Activated CD8-positive, alpha-beta T cell treated with anti-CD3 and anti-CD28 coated beads, Interleukin-2, amount 10 ng/mL, durations not matched to agents 7 days and 5 days (primary cell): ENCODE results near the gene LRFN5. TPM values are rescaled to one million over a fixed set of nuclear protein-coding genes. Genes with fewer than 3 reads are reported as not detected.
"Not testable (repeated sequence)": the region's sequence is repeated elsewhere in the genome, so short reads cannot be mapped to it uniquely, and the experiment has no call there.

ENCODE experiments used
- ATAC-seq: fragments of 150-1000 bp; cut with Tn5 transposase; one replicate; pipeline ENCODE4 v1.10.0; 2021; ENCODE audit warnings: moderate library complexity
- CTCF ChIA-PET: fragments of 350-600 bp; sonication (Branson Sonifier 250); formaldehyde crosslinking; loops from one replicate; lab custom pipeline; 2021; ENCODE audit warnings: antibody characterized with exemption; lab: Charles Lee
- POLR2A ChIA-PET: fragments of 350-600 bp; sonication (Branson Sonifier 250); formaldehyde crosslinking; loops from one replicate; lab custom pipeline; 2021; ENCODE audit warnings: antibody characterized with exemption; lab: Charles Lee
- DNase-seq: peaks from one replicate; pipeline ENCODE4 v3.0.0-alpha.2; 2020
- H3K27ac Mint-ChIP-seq: one replicate; pipeline ENCODE4 v1.8.0; 2021; ENCODE audit warnings: mild to moderate bottlenecking, mixed read lengths
- H3K27me3 Mint-ChIP-seq: one replicate; pipeline ENCODE4 v1.8.0; 2021; ENCODE audit warnings: low read depth, mixed read lengths
- H3K36me3 Mint-ChIP-seq: one replicate; pipeline ENCODE4 v1.8.0; 2021; ENCODE audit warnings: low read depth, mixed read lengths
- H3K4me1 Mint-ChIP-seq: one replicate; pipeline ENCODE4 v1.8.0; 2021; ENCODE audit warnings: low read depth, mixed read lengths
- H3K4me3 Mint-ChIP-seq: one replicate; pipeline ENCODE4 v1.8.0; 2021; ENCODE audit warnings: mild to moderate bottlenecking, mixed read lengths
- H3K9me3 Mint-ChIP-seq: one replicate; pipeline ENCODE4 v1.8.0; 2022; ENCODE audit warnings: mixed read lengths; ENCODE audit not compliant: insufficient read depth
- total RNA-seq, 2 experiments: library from RNA; stranded (reverse); gene quantifications; one replicate each; pipeline ENCODE4 v1.2.3, GENCODE V29; 2021

The LRFN5 gene
- total RNA-seq, 2 experiments from 2014 or later = not detected

DNA sequence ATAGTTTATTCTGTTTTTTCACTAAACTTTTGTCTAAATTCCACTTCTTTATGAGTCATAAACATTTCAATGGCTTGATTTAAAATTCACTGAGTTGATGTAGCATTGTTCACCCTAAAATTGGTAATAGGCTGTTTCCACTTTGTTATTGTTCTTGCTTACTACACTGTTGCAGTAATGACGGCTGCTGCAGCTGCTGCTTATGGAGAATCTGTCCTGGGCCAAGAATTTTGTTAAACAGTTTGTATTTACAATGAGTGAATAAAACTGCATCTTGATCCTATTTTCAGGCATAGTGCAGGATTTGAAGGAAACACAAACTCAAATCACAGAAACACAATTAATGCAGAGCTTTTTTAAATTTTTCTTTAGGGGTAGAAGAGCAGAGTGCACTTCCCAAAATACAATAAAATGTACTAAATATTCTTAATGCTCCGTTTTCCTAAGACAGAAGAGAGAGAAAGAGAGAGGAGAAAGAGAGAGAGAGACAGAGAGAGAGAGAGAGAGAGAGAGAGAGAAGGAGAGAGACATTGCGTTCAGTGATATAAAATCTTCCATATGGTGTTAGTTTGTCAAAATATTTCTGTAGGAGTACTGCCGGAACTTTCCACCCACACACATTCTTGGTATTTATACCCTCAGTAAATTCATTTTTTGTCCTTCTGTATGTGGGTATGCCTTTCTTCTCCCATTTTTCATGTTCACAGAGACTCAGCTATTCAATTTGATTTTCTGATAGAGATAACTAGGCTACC lies 266.4 kb downstream of the LRFN5 start:
- ChIA-PET CTCF (no interaction called here), POLR2A (no interaction called here)
- Mint-ChIP-seq H3K27ac (no peak overlapping the region), H3K27me3 (no peaks in the 10 kb centered on the region), H3K36me3 (no peaks in the 10 kb centered on the region), H3K9me3 (no peaks in the 10 kb centered on the region), H3K4me3 (no peak overlapping the region), H3K4me1 (no peaks in the 10 kb centered on the region)
- ATAC-seq (no peak), DNase-seq (no peak)

DNA sequence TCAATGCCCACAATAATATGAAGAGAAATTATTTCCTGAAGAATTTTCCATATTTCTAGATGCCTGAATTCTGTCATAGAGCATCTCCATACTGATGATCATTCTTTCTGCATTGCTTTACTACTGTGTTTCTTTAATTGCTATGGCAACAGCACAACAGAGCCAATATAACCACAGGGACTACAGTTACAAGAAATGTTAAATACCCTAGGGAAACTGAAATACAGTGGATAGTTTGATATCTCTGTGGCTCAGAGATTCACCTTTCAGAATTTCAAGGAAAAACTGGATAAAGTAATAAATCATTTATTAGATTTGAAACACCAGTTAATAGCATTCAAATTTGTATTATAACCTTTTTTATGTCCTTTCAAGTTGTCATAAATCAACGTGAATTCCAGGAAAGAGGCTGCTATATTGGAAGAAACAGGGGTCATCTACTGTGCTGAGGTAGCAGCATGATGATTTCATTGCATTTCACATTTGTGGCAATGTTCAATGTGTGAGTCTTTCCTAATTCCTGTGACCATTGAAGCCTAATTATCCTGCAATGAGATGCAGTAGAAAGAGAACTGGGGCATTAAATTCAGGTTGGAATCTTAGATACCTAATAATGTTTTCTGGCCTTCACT lies 267.1 kb downstream of the LRFN5 start:
- DNase-seq = no peak
- no peaks in the 10 kb centered on the region for H3K4me1 Mint-ChIP-seq
- H3K27me3 Mint-ChIP-seq = no peaks in the 10 kb centered on the region
- H3K4me3 Mint-ChIP-seq = no peak overlapping the region
- CTCF ChIA-PET = no interaction called here
- POLR2A ChIA-PET = no interaction called here
- no peaks in the 10 kb centered on the region for H3K9me3 Mint-ChIP-seq
- H3K36me3 Mint-ChIP-seq = no peaks in the 10 kb centered on the region
- ATAC-seq = no peak
- no peak overlapping the region for H3K27ac Mint-ChIP-seq

DNA sequence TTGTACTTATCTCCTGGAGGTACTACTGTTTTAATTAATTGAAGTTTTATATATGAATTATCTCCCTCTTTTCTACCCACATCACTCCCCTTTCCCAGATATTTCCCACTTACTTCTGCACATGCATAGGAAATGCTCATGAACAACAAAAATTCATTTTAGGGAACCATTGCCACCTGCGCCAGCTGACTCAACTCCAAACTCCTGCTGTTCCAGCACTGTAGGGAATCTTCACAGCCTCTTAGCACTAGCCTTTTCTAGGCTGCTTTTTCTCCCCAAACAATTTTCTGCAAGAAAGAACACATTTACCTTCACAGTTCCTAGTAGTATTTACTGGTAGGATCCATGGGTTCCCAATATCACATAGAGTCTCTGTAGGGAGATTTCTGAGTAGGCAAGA lies 268.4 kb downstream of the LRFN5 start:
- no peaks in the 10 kb centered on the region for H3K9me3 Mint-ChIP-seq

DNA sequence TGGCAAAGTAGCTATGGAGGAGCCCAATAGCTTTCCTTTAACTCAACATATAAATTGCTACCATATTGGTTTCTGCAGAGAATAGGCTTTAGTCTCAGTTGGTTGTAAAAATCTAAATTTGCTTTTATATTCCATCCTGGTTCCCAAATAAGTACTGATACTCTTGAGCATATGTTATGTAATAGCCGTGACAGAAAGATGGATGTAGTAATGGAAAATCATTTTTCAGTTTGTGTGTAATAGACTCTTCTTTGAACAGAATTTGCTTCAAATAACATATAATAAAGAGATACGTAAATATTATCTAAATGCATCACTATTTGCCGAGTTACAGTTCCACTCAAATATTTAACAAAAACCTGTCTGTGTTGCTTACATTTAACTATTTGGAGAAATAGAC lies 271.6 kb downstream of the LRFN5 start:
- no peaks in the 10 kb centered on the region for H3K36me3 Mint-ChIP-seq
- ATAC-seq = no peak
- no peak overlapping the region for H3K4me3 Mint-ChIP-seq
- ChIA-PET CTCF (no interaction called here), POLR2A (no interaction called here)
- no peaks in the 10 kb centered on the region for H3K4me1 Mint-ChIP-seq
- H3K27me3 Mint-ChIP-seq = no peaks in the 10 kb centered on the region
- DNase-seq = no peak
- H3K27ac Mint-ChIP-seq = no peak overlapping the region
- no peaks in the 10 kb centered on the region for H3K9me3 Mint-ChIP-seq

More for the DNA sequence above, 268.4 kb downstream of the LRFN5 start:
- ATAC-seq = no peak
- Mint-ChIP-seq H3K27me3 (no peaks in the 10 kb centered on the region), H3K27ac (no peak overlapping the region), H3K4me3 (no peak overlapping the region), H3K36me3 (no peaks in the 10 kb centered on the region), H3K4me1 (no peaks in the 10 kb centered on the region)
- DNase-seq = no peak
- CTCF ChIA-PET = no interaction called here
- POLR2A ChIA-PET = no interaction called here

DNA sequence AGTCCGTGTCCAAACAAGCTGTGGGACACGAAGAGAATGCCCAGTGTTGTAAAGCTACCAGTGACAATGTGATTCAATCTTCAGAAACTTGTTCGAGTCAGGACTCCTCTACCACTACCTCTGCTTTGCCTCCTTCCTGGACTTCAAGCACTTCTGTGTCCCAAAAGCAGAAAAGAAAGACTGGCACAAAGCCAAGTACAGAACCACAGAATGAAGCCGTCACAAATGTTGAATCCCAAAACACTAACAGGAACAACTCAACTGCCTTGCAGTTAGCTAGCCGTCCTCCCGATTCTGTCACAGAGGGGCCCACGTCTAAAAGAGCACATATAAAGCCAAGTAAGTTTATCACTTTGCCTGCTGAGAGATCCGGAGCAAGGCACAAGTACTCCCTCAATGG lies 284.9 kb downstream of the LRFN5 start:
- H3K4me3 Mint-ChIP-seq = no peak overlapping the region
- H3K9me3 Mint-ChIP-seq = no peaks in the 10 kb centered on the region
- ATAC-seq (no peak), DNase-seq (no peak)
- no peaks in the 10 kb centered on the region for H3K4me1 Mint-ChIP-seq
- ChIA-PET CTCF (no interaction called here), POLR2A (no interaction called here)
- no peaks in the 10 kb centered on the region for H3K36me3 Mint-ChIP-seq
- H3K27ac Mint-ChIP-seq = no peak overlapping the region
- no peaks in the 10 kb centered on the region for H3K27me3 Mint-ChIP-seq

DNA sequence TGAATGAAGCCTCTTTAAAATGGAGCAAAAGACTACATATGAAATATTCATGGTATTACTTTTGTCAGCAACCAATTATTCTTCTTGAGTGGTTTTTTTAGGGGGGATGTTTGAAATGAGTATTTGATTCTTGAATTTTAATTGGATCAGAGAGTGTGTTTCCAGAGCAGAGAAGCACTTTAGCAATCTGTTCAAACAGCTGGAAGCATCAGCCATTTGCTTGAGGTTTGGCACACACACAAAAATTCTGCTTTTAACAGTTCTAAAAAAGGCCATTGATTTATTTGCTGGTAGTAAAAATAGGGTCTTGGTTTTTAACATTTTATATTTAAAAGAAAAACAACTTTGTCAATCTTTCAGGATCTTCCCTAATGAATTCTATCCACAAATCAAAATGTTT lies 292.7 kb downstream of the LRFN5 start:
- CTCF ChIA-PET = no interaction called here
- DNase-seq (no peak), ATAC-seq (no peak)
- H3K4me1 Mint-ChIP-seq = no peaks in the 10 kb centered on the region
- no peaks in the 10 kb centered on the region for H3K27me3 Mint-ChIP-seq
- H3K36me3 Mint-ChIP-seq = no peaks in the 10 kb centered on the region
- no peak overlapping the region for H3K27ac Mint-ChIP-seq
- H3K4me3 Mint-ChIP-seq = no peak overlapping the region
- POLR2A ChIA-PET = no interaction called here
- peaks cover 5% of the 10 kb centered on the region for H3K9me3 Mint-ChIP-seq

DNA sequence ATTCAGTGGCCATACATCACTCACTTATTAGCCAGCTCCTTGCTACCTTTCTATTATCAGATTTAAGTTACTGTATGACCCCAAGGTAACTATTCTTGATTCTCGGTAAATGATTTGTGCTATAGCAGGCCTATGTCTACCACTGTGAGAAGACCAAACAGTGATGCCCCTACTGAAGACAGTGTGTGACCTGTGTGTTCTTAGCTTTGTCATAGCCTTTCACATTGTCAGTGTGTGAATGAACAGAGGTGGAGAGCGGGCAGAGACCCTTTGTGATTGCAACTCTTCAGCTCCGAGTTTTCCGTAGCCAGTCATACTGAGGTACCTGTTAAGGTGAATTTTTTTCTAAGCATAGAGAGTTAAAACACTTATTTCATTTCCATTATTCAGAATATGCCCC lies 294.0 kb downstream of the LRFN5 start:
- Mint-ChIP-seq H3K36me3 (no peaks in the 10 kb centered on the region), H3K4me1 (no peaks in the 10 kb centered on the region), H3K27ac (no peak overlapping the region), H3K27me3 (no peaks in the 10 kb centered on the region), H3K4me3 (no peak overlapping the region), H3K9me3 (peaks cover 5% of the 10 kb centered on the region)
- ATAC-seq (no peak), DNase-seq (no peak)
- ChIA-PET POLR2A (no interaction called here), CTCF (no interaction called here)

DNA sequence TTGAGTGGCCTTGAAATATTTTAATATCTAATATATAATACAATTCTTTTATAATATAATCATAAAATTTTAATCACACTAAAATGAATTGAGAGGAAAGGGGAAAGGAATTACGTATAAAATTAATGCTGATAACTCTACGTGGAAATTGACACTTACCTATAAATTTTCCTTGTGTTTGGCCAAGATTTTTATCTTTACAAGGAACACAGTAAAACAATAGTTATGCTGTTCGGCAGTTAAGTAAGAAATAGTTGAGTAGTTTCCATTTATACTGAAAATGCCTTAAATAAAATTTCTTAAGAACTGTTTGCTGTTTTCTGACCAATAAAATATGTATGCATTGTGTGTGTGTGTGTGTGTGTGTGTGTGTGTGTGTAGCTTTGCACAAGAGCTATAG lies 294.4 kb downstream of the LRFN5 start:
- CTCF ChIA-PET = no interaction called here
- H3K27me3 Mint-ChIP-seq = no peaks in the 10 kb centered on the region

DNA sequence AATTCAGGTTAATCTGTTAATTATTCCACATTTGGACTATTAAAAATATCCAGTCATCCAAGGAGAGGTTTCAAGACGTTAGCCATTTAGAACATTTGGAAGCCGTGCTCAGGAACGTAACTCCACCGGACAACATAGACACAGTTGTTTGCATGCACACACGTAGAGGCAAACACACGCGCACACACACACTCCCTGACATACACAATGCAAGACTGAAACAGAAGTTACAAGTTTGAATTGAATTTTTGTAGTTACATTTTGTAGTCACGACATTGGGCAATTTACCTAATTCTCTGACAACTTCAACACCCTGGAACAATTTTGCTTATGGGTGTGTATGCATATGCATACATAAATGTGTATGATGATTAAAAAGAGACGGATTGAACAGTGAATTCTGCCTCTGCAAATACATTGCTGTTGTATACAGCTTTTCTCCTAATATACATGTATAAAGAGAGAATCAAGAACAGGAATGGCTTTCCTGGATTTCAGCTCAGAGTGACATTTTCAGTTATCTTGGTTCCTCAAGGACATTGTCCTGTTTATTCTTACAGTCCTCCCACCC lies 298.8 kb downstream of the LRFN5 start:
- H3K27me3 Mint-ChIP-seq = no peaks in the 10 kb centered on the region
- POLR2A ChIA-PET = no interaction called here
- no peaks in the 10 kb centered on the region for H3K36me3 Mint-ChIP-seq
- H3K4me3 Mint-ChIP-seq = no peak overlapping the region
- DNase-seq (no peak), ATAC-seq (no peak)
- peaks cover 5% of the 10 kb centered on the region for H3K9me3 Mint-ChIP-seq
- CTCF ChIA-PET = no interaction called here
- no peaks in the 10 kb centered on the region for H3K4me1 Mint-ChIP-seq
- no peak overlapping the region for H3K27ac Mint-ChIP-seq

More for the DNA sequence above, 294.4 kb downstream of the LRFN5 start:
- Mint-ChIP-seq H3K9me3 (peaks cover 5% of the 10 kb centered on the region), H3K27ac (no peak overlapping the region), H3K4me1 (no peaks in the 10 kb centered on the region), H3K4me3 (no peak overlapping the region), H3K36me3 (no peaks in the 10 kb centered on the region)
- ATAC-seq (no peak), DNase-seq (no peak)
- POLR2A ChIA-PET = no interaction called here

DNA sequence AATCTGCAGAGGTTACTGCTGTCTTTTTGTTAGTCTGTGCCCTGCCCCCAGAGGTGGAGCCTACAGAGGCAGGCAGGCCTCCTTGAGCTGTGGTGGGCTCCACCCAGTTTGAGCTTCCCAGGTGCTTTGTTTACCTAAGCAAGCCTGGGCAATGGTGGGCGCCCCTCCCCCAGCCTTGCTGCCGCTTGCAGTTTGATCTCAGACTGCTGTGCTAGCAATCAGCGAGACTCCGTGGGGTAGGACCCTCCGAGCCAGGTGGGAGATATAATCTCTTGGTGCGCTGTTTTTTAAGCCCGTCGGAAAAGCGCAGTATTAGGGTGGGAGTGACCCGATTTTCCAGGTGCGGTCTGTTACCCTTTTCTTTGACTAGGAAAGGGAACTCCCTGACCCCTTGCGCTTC lies 304.5 kb downstream of the LRFN5 start:
- H3K4me1 Mint-ChIP-seq, H3K27me3 Mint-ChIP-seq, POLR2A ChIA-PET, H3K4me3 Mint-ChIP-seq, H3K27ac Mint-ChIP-seq, H3K36me3 Mint-ChIP-seq, CTCF ChIA-PET, DNase-seq, ATAC-seq: not testable (repeated sequence)
- peaks cover 13% of the 10 kb centered on the region for H3K9me3 Mint-ChIP-seq

DNA sequence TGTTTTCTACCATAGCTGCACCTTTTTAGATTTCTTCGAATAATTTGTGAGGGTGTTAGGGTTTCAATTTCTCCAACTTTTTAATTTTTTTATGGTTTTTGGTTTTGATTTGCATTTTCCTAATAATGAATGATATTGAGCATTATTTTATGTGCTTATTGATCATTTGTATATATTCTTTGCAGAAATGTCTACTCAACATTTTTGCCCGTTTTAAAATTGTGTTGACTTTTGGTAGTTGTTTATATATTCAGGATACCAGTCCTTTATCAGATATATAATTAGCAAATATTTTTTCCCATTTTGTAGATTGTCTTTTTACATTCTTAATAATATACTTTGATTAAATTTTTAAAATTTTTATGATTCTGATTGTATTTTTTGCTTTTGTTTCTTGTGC lies 306.7 kb downstream of the LRFN5 start:
- no peak overlapping the region for H3K27ac Mint-ChIP-seq
- H3K36me3 Mint-ChIP-seq = no peaks in the 10 kb centered on the region

DNA sequence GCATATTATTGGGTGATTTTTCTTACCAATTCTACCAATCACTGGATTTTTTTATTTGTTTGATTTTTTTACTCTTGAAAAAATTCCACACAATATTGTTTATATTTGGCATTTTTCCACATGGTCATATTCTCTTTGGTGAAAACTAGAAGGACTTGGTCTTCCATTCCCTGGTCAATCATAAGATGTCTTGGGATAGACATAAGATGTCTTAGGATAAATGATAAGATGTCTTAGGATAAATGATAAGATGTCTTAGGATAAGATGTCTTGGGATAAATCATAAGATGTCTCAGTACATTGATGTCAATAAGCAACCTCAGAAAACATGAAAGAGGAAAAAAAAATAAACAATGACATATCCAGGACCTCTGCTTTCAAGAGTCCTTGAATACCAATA lies 309.1 kb downstream of the LRFN5 start:
- H3K4me1 Mint-ChIP-seq = no peaks in the 10 kb centered on the region
- ChIA-PET POLR2A (no interaction called here), CTCF (no interaction called here)
- no peaks in the 10 kb centered on the region for H3K36me3 Mint-ChIP-seq
- no peaks in the 10 kb centered on the region for H3K27me3 Mint-ChIP-seq
- H3K9me3 Mint-ChIP-seq = peaks cover 21% of the 10 kb centered on the region
- ATAC-seq (no peak), DNase-seq (no peak)
- no peak overlapping the region for H3K27ac Mint-ChIP-seq
- H3K4me3 Mint-ChIP-seq = no peak overlapping the region

More for the DNA sequence above, 306.7 kb downstream of the LRFN5 start:
- POLR2A ChIA-PET = no interaction called here
- Mint-ChIP-seq H3K4me3 (no peak overlapping the region), H3K9me3 (peaks cover 21% of the 10 kb centered on the region), H3K27me3 (no peaks in the 10 kb centered on the region), H3K4me1 (no peaks in the 10 kb centered on the region)
- no peak for DNase-seq
- ATAC-seq = no peak
- CTCF ChIA-PET = no interaction called here
